Parathyroid adenoma (tissue), 2 donors: Measurements from ENCODE around the gene ITPR2.

Experiments
- H2AFZ ChIP-seq: fragments of 300-600 bp; sonication (generic); one replicate; pipeline ENCODE4 v1.7.0; 2017; ENCODE audit warnings: antibody characterized with exemption, mild to moderate bottlenecking
- H3K27ac ChIP-seq: fragments of 300-600 bp; sonication (generic); one replicate; pipeline ENCODE4 v1.7.0; 2017
- H3K27me3 ChIP-seq: fragments of 300-600 bp; sonication (generic); one replicate; pipeline ENCODE4 v1.7.0; 2017; ENCODE audit warnings: low read length; ENCODE audit not compliant: control insufficient read depth, insufficient read depth
- H3K36me3 ChIP-seq: fragments of 300-600 bp; sonication (generic); one replicate; pipeline ENCODE4 v1.7.0; 2017; ENCODE audit warnings: low read length; ENCODE audit not compliant: control insufficient read depth, insufficient read depth
- H3K4me1 ChIP-seq: fragments of 300-600 bp; sonication (generic); one replicate; pipeline ENCODE4 v1.7.0; 2017; ENCODE audit warnings: control low read depth
- H3K4me2 ChIP-seq: fragments of 300-600 bp; sonication (generic); one replicate; pipeline ENCODE4 v1.7.0; 2017; ENCODE audit warnings: low read length
- H3K4me3 ChIP-seq: fragments of 300-600 bp; sonication (generic); one replicate; pipeline ENCODE4 v1.7.0; 2017; ENCODE audit warnings: low read depth, low read length
- H3K79me2 ChIP-seq: fragments of 300-600 bp; sonication (generic); one replicate; pipeline ENCODE4 v1.7.0; 2017; ENCODE audit warnings: control low read depth
- H3K9ac ChIP-seq: fragments of 300-600 bp; sonication (generic); one replicate; pipeline ENCODE4 v1.7.0; 2017; ENCODE audit warnings: mild to moderate bottlenecking
- H3K9me3 ChIP-seq: fragments of 300-600 bp; sonication (generic); one replicate; pipeline ENCODE4 v1.7.0; 2017; ENCODE audit warnings: low read length; ENCODE audit not compliant: control insufficient read depth
- TF ChIP-seq, protein P1 (sequence below): fragments of 300-600 bp; sonication (generic); IDR thresholded peaks from one replicate; pipeline ENCODE4 v1.7.0; 2017; ENCODE audit warnings: antibody characterized with exemption, mild to moderate bottlenecking
- donor health status: primary hyperparathyroidism.

ITPR2 gene

GRCh38 chr12:26642361-26642760 is 190.6 kb downstream of the ITPR2 start:
- no peaks in the 10 kb centered on the region for H3K79me2 ChIP-seq
- no peak overlapping the region for H3K9ac ChIP-seq
- H3K4me3 ChIP-seq = no peak overlapping the region
- no peak overlapping the region for H3K4me2 ChIP-seq
- H3K36me3 ChIP-seq = no peaks in the 10 kb centered on the region
- no peaks in the 10 kb centered on the region for H3K9me3 ChIP-seq
- H3K4me1 ChIP-seq = no peaks in the 10 kb centered on the region
- H3K27me3 ChIP-seq = no peaks in the 10 kb centered on the region
- TF ChIP-seq, protein P1, sequence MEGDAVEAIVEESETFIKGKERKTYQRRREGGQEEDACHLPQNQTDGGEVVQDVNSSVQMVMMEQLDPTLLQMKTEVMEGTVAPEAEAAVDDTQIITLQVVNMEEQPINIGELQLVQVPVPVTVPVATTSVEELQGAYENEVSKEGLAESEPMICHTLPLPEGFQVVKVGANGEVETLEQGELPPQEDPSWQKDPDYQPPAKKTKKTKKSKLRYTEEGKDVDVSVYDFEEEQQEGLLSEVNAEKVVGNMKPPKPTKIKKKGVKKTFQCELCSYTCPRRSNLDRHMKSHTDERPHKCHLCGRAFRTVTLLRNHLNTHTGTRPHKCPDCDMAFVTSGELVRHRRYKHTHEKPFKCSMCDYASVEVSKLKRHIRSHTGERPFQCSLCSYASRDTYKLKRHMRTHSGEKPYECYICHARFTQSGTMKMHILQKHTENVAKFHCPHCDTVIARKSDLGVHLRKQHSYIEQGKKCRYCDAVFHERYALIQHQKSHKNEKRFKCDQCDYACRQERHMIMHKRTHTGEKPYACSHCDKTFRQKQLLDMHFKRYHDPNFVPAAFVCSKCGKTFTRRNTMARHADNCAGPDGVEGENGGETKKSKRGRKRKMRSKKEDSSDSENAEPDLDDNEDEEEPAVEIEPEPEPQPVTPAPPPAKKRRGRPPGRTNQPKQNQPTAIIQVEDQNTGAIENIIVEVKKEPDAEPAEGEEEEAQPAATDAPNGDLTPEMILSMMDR = no peak
- no peak overlapping the region for H2AFZ ChIP-seq
- H3K27ac ChIP-seq = no peak overlapping the region

- Histone ChIP-seq H3K9me3 (no peaks in the 10 kb centered on the region), H3K27me3 (no peaks in the 10 kb centered on the region), H3K36me3 (no peaks in the 10 kb centered on the region), H3K9ac (no peak overlapping the region), H3K4me2 (no peak overlapping the region), H3K4me1 (no peaks in the 10 kb centered on the region), H3K79me2 (no peaks in the 10 kb centered on the region), H3K4me3 (no peak overlapping the region), H3K27ac (no peak overlapping the region), H2AFZ (no peak overlapping the region)
- TF ChIP-seq, protein P1 = no peak
Observed at GRCh38 chr12:26636710-26637328, 196.2 kb downstream of the ITPR2 start.

- no peak overlapping the region for H3K4me3 ChIP-seq
- no peak overlapping the region for H3K27ac ChIP-seq
- H2AFZ ChIP-seq = no peak overlapping the region
- H3K27me3 ChIP-seq = no peaks in the 10 kb centered on the region
- no peaks in the 10 kb centered on the region for H3K79me2 ChIP-seq
- no peaks in the 10 kb centered on the region for H3K36me3 ChIP-seq
- H3K4me2 ChIP-seq = no peak overlapping the region
- H3K4me1 ChIP-seq = no peaks in the 10 kb centered on the region
- no peaks in the 10 kb centered on the region for H3K9me3 ChIP-seq
- H3K9ac ChIP-seq = no peak overlapping the region
- TF ChIP-seq, protein P1 = no peak
Observed at GRCh38 chr12:26633591-26634210, 199.3 kb downstream of the ITPR2 start.

GRCh38 chr12:26632756-26633155 is 200.2 kb downstream of the ITPR2 start:
- Histone ChIP-seq H2AFZ (no peak overlapping the region), H3K9ac (no peak overlapping the region), H3K79me2 (no peaks in the 10 kb centered on the region), H3K36me3 (no peaks in the 10 kb centered on the region), H3K4me3 (no peak overlapping the region), H3K27ac (no peak overlapping the region), H3K4me1 (no peaks in the 10 kb centered on the region), H3K27me3 (no peaks in the 10 kb centered on the region), H3K9me3 (no peaks in the 10 kb centered on the region), H3K4me2 (no peak overlapping the region)
- TF ChIP-seq, protein P1 = no peak

GRCh38 chr12:26631846-26632245 is 201.1 kb downstream of the ITPR2 start:
- Histone ChIP-seq H2AFZ (no peak overlapping the region), H3K4me1 (no peaks in the 10 kb centered on the region), H3K36me3 (no peaks in the 10 kb centered on the region), H3K4me3 (no peak overlapping the region), H3K9ac (no peak overlapping the region), H3K4me2 (no peak overlapping the region), H3K27me3 (no peaks in the 10 kb centered on the region), H3K9me3 (no peaks in the 10 kb centered on the region), H3K79me2 (no peaks in the 10 kb centered on the region), H3K27ac (no peak overlapping the region)
- TF ChIP-seq, protein P1 = no peak
